MV-4-11 (cell line): ENCODE data around the gene KCNAB2.
"Not testable (repeated sequence)": the region's sequence is repeated elsewhere in the genome, so short reads cannot be mapped to it uniquely, and the experiment has no call there.

Experiments
- DNase-seq: peaks from one replicate; lab custom pipeline; 2025; lab: John Stamatoyannopoulos, UW

KCNAB2 gene

GRCh38 chr1:6056572-6056948 lies 10.9 kb downstream of the KCNAB2 start:
- peak; percentile 84 for DNase-seq

GRCh38 chr1:6057170-6057845 lies 11.6 kb downstream of the KCNAB2 start:
- DNase-seq = no peak

GRCh38 chr1:6059866-6060265 lies 14.2 kb downstream of the KCNAB2 start:
- DNase-seq = no peak

GRCh38 chr1:6062670-6063069 lies 17.0 kb downstream of the KCNAB2 start:
- no peak for DNase-seq

- peak; percentile 67 for DNase-seq
Measured at GRCh38 chr1:6063532-6064053, 17.9 kb downstream of the KCNAB2 start.

- no peak for DNase-seq
Measured at GRCh38 chr1:6065093-6065858, 19.6 kb downstream of the KCNAB2 start.

- DNase-seq = no peak
Measured at GRCh38 chr1:6066680-6067079, 21.0 kb downstream of the KCNAB2 start.

GRCh38 chr1:6068073-6068472 lies 22.4 kb downstream of the KCNAB2 start:
- no peak for DNase-seq

- no peak for DNase-seq
Measured at GRCh38 chr1:6068932-6069331, 23.2 kb downstream of the KCNAB2 start.

GRCh38 chr1:6069573-6069972 lies 23.9 kb downstream of the KCNAB2 start:
- no peak for DNase-seq

GRCh38 chr1:6070450-6070974 lies 24.8 kb downstream of the KCNAB2 start:
- no peak for DNase-seq

- no peak for DNase-seq
Measured at GRCh38 chr1:6071219-6071618, 25.5 kb downstream of the KCNAB2 start.

- no peak for DNase-seq
Measured at GRCh38 chr1:6072774-6073479, 27.2 kb downstream of the KCNAB2 start.

GRCh38 chr1:6073480-6074053 lies 27.9 kb downstream of the KCNAB2 start:
- no peak for DNase-seq

- no peak for DNase-seq
Measured at GRCh38 chr1:6074192-6074901, 28.7 kb downstream of the KCNAB2 start.

GRCh38 chr1:6075748-6076147 lies 30.1 kb downstream of the KCNAB2 start:
- DNase-seq = peak; percentile 42

- not testable (repeated sequence) for DNase-seq
Measured at GRCh38 chr1:6077061-6077460, 31.4 kb downstream of the KCNAB2 start.

GRCh38 chr1:6077506-6077905 lies 31.8 kb downstream of the KCNAB2 start:
- DNase-seq = no peak

GRCh38 chr1:6077919-6078318 lies 32.2 kb downstream of the KCNAB2 start:
- DNase-seq = no peak

GRCh38 chr1:6080469-6080868 lies 34.8 kb downstream of the KCNAB2 start:
- no peak for DNase-seq

GRCh38 chr1:6081901-6082300 lies 36.2 kb downstream of the KCNAB2 start:
- DNase-seq = no peak
